HG02840 (cell line): ENCODE results near the gene SAFB.

ENCODE experiments used
- ATAC-seq: cut with Tn5 transposase; IDR thresholded peaks from one replicate; pipeline ENCODE4 v1.9.1; 2021; ENCODE audit warnings: mild to moderate bottlenecking, moderate library complexity, moderate number of reproducible peaks; ENCODE audit not compliant: unreplicated experiment, low FRiP score

SAFB gene

DNA sequence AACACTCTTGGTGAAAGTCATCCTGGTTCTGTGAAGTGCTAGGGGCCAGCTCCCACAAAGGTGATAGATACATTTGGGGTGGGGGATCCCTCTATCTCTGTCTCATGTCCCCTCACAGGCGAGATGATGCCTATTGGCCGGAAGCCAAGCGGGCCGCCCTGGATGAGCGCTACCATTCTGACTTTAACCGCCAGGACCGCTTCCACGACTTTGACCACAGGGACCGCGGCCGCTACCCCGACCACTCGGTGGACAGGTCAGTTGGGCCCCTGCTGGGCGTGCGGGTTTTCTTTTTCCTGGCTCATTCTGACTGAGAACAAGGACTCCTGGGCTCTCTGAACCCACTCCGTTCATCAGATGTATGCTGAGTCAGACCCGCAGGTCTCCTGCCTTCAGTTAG is 41.0 kb downstream of the SAFB start:
- no peak for ATAC-seq

GRCh38 chr19:5664515-5664914 is 41.6 kb downstream of the SAFB start:
- ATAC-seq, result no peak

- no peak for ATAC-seq
Measured at GRCh38 chr19:5665781-5666513, 43.1 kb downstream of the SAFB start.

GRCh38 chr19:5666921-5667610 is 44.2 kb downstream of the SAFB start:
- no peak for ATAC-seq

GRCh38 chr19:5667751-5668271 is 44.9 kb downstream of the SAFB start:
- no peak for ATAC-seq

- no peak for ATAC-seq
Measured at GRCh38 chr19:5669212-5669611, 46.3 kb downstream of the SAFB start.

- ATAC-seq, result no peak
Measured at GRCh38 chr19:5671600-5671999, 48.7 kb downstream of the SAFB start.

DNA sequence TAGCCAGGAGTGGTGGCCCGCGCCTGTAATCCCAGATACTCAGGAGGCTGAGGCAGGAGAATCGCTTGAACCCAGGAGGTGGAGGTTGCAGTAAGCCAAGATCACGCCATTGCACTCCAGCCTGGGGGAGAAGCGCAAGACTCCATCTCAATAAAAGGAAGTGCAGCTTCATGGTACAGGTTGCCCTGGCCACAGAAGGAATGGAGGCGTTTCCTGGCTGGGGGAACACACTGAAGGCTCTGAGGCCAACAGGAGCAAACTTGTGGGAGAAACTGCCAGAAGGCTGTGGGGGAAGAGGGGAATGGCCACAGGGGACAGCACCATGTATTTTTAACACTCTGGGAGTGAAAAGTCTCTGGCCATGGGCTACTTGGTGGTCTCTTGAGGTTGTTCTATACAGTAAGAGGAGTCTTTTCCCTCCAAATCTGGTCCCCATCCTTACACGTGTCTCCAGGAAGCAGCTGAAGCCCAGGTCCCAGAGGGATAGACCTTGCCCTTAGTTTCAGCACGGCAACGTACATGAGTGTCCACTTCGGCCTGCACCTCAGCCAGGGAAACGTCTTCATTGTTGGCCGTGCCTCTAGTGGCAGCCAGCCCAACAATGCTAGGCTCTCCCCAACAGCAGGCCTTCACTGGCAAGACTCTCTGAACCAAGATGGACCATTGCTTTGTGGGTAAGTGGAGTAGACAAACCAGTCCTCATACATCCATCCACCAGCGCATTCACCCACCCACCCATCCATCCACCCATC is 50.0 kb downstream of the SAFB start:
- ATAC-seq, result no peak

GRCh38 chr19:5673752-5674151 is 50.9 kb downstream of the SAFB start:
- no peak for ATAC-seq

GRCh38 chr19:5674714-5675113 is 51.8 kb downstream of the SAFB start:
- ATAC-seq, result no peak

GRCh38 chr19:5676105-5676771 is 53.4 kb downstream of the SAFB start:
- no peak for ATAC-seq

DNA sequence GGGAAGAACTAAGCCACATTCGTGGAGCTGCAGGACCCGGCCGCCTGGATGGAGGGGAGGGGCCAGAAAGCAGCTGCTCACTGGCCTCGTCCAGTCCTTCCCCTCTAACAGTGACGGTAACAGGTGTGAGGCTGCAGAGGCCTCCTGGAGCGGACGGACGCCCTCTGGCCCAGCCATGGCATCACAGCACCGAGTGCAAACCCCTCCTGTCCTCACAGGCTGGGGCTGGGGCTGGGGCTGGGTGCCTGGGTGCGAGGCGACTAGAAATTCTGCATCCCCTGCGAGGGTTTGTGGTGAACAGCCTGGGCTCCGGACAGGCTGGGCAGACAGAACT is 53.9 kb downstream of the SAFB start:
- ATAC-seq, result no peak

GRCh38 chr19:5677136-5677535 is 54.3 kb downstream of the SAFB start:
- ATAC-seq, result no peak

- ATAC-seq, result no peak
Measured at GRCh38 chr19:5677580-5677979, 54.7 kb downstream of the SAFB start.

DNA sequence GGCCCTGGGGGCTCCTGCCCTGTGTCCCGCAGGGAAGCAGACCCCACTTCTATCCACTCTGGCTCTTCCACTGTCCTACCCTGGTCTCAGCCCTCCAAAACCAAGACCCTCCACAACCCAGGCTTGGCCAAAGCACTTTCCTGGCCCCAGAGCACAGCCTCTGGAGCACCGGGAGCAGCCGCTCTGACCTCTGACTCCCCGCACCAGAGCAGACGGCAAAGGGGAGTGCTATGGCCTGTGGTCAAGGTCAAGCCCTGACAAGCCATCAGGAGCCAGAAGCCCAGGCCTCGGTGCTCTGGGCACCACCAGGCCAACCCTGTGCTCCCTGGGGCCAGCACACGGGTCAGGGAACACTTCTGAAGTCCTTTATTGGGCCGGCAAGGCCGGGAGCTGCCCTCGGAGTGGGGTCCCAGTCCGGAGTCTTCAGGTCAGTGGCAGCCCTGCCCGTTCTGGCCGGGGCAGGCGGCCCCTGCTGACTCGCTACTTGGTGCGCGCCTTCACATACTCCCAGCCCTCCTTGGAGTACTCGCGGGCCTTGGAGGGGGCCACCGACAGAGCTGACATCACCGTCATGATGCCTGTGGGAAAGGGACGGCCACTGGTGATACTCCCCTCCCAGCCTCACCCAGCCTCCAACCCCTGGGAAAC is 55.3 kb downstream of the SAFB start:
- no peak for ATAC-seq

- no peak for ATAC-seq
Measured at GRCh38 chr19:5679289-5680083, 56.6 kb downstream of the SAFB start.

DNA sequence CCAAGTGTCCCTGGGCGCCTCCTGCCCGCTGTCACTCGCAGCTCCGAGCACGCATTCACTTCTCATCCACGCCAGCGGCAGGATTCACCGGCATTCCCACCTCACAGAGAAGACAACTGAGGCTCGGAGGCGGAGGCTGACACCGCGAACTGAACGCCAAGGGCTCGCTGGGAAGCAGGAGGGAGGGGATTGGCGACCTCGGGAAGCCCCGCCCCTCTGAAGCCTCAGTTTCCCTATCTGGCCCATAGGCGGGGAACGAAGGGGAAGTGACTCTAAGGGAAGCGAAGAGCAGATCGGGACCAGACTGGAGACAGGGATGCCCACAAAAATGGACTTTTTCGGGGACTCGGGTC is 57.2 kb downstream of the SAFB start:
- peak; percentile 4 for ATAC-seq

DNA sequence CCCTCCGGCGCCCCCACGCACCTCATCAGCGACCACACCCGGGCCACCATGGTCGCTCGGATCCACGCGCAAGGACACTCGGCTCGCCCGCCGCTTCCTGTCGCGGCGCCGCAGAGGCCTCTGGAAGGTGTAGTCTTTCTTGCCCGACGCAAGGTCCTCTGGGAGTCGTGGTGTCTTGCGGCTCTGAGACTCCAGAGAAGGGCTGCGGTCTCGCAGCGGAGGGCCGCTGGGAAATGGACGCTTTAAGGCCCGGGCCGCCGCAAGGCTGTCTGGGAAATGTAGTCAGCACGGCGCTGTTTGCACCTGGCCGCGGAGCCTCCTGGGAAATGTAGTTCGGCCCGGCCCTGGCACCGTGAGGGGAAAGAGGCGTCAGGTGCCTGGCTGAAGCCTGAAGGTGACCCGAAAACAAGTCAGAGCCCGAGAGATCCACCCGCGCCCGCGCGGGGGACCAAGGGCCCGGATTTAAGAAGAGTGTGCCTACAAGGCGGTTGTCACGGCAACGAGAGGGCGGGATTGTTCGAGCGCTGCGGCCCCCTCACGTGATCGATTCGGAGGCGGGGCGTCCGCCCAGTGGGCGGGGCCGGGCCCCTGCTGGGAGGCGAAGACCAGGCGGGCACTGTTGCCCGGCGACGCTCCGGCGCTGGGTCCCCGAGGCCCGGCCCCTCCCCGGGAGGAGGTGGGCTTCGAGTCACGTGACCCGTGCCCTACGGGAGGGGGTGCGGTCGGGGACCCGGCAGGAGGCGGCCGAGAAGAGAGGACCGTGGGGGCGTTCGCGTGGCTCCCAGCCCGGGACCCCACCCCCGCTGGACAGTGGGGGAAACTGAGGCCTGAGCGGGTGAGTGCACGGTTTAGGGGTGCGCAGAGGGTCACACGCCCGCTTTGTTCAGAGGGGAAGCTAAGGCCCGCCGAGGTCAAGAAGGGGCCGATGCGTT is 57.8 kb downstream of the SAFB start, which contains the start of the genes HSD11B1L and MICOS13:
TSS of gene HSD11B1L (plus strand) at position 591 of the 932 bp plus-strand sequence. CDS start 3,806 bp downstream, outside the sequence.
TSS of gene MICOS13 (minus strand) at position 80 of the 932 bp plus-strand sequence. CDS start at position 50, 30 bp downstream.
- ATAC-seq, result peak; percentile 78
